Calu3 (cell line): ENCODE data around the gene ZSCAN5B. TPM values are rescaled to one million over a fixed set of nuclear protein-coding genes. Genes with fewer than 3 reads are reported as not detected.
"Not testable (repeated sequence)": the region's sequence is repeated elsewhere in the genome, so short reads cannot be mapped to it uniquely, and the experiment has no call there.

Experiments used
- BruUV-seq: library from RNA; stranded (reverse); fragments of 400-500 nt; replicated peaks from 2 replicates; lab custom pipeline; 2021; lab: Mats Ljungman, UMichigan
- CTCF ChIA-PET: fragments of 300-600 bp; sonication (Branson Sonifier 250); formaldehyde crosslinking; loops from one replicate; lab custom pipeline; 2022; ENCODE audit warnings: antibody characterized with exemption; lab: Charles Lee
- DNase-seq: peaks from one replicate; pipeline ENCODE4 v3.0.0; 2022
- H3K27ac Mint-ChIP-seq: one replicate; pipeline ENCODE4 v1.8.0; 2022; ENCODE audit warnings: mixed read lengths; ENCODE audit not compliant: unreplicated experiment
- H3K27me3 Mint-ChIP-seq: one replicate; pipeline ENCODE4 v1.8.0; 2022; ENCODE audit warnings: mixed read lengths; ENCODE audit not compliant: unreplicated experiment
- H3K36me3 Mint-ChIP-seq: one replicate; pipeline ENCODE4 v1.8.0; 2022; ENCODE audit warnings: mild to moderate bottlenecking, moderate library complexity, mixed read lengths; ENCODE audit not compliant: insufficient read depth, unreplicated experiment
- H3K4me1 Mint-ChIP-seq: one replicate; pipeline ENCODE4 v1.8.0; 2022; ENCODE audit warnings: mild to moderate bottlenecking, low read depth, mixed read lengths; ENCODE audit not compliant: unreplicated experiment
- H3K4me3 Mint-ChIP-seq: one replicate; pipeline ENCODE4 v1.8.0; 2022; ENCODE audit warnings: mild to moderate bottlenecking, low read depth, moderate library complexity, mixed read lengths; ENCODE audit not compliant: unreplicated experiment
- H3K9me3 Mint-ChIP-seq: one replicate; pipeline ENCODE4 v1.8.0; 2022; ENCODE audit warnings: low read depth, mixed read lengths; ENCODE audit not compliant: unreplicated experiment
- intact Hi-C: fragments of 100-400 bp; cut with micrococcal nuclease; formaldehyde crosslinking; loops from one replicate; pipeline ENCODE4 v1.10.0; 2022; ENCODE audit not compliant: unreplicated experiment
- total RNA-seq: library from RNA; stranded (reverse); gene quantifications from 2 replicates; pipeline ENCODE4 v1.2.3, GENCODE V29; 2022
- TF ChIP-seq, protein P1 (sequence below): fragments of 200-600 bp; IDR thresholded peaks from one replicate; pipeline ENCODE4 v1.8.0; 2022; ENCODE audit warnings: antibody characterized with exemption; ENCODE audit not compliant: unreplicated experiment

The ZSCAN5B gene
- total RNA-seq, 1 experiment from 2014 or later = not detected

DNA sequence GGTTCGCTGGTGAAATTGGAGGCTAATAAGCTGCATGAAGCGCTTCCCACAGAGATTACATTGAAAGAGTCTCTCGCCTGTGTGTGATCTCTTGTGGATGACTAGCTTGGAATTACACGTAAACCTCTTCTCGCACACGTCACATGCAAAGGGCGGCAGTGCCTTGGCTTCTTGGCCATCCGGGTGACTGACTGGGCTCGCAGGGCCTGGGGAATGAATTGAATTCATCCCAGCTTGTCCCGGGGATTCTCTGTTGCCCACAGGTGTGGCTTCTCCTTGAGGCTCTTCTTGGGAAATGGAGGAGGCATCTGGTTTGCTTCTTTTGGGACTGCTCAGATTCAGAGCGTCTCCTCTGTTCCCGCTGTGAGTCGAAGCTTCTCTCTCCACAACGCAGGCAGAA lies 24.3 kb upstream of the ZSCAN5B start:
- intact Hi-C loops = no loop called here
- H3K4me3 Mint-ChIP-seq = no peak overlapping the region
- peaks cover 14% of the 10 kb centered on the region for H3K27me3 Mint-ChIP-seq
- DNase-seq = no peak
- H3K27ac Mint-ChIP-seq = no peak overlapping the region
- TF ChIP-seq, protein P1, sequence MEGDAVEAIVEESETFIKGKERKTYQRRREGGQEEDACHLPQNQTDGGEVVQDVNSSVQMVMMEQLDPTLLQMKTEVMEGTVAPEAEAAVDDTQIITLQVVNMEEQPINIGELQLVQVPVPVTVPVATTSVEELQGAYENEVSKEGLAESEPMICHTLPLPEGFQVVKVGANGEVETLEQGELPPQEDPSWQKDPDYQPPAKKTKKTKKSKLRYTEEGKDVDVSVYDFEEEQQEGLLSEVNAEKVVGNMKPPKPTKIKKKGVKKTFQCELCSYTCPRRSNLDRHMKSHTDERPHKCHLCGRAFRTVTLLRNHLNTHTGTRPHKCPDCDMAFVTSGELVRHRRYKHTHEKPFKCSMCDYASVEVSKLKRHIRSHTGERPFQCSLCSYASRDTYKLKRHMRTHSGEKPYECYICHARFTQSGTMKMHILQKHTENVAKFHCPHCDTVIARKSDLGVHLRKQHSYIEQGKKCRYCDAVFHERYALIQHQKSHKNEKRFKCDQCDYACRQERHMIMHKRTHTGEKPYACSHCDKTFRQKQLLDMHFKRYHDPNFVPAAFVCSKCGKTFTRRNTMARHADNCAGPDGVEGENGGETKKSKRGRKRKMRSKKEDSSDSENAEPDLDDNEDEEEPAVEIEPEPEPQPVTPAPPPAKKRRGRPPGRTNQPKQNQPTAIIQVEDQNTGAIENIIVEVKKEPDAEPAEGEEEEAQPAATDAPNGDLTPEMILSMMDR = no peak
- CTCF ChIA-PET = no interaction called here
- no peaks in the 10 kb centered on the region for H3K9me3 Mint-ChIP-seq
- no TSS peak for BruUV-seq
- H3K36me3 Mint-ChIP-seq = no peaks in the 10 kb centered on the region
- H3K4me1 Mint-ChIP-seq = no peaks in the 10 kb centered on the region

- peak; percentile 23 for DNase-seq
- TF ChIP-seq, protein P1 = peak; percentile 52
- intact Hi-C loops, H3K4me3 Mint-ChIP-seq, CTCF ChIA-PET, H3K4me1 Mint-ChIP-seq, H3K36me3 Mint-ChIP-seq, H3K9me3 Mint-ChIP-seq, H3K27ac Mint-ChIP-seq, BruUV-seq: not testable (repeated sequence)
- H3K27me3 Mint-ChIP-seq = peaks cover 14% of the 10 kb centered on the region
Measured at GRCh38 chr19:56221442-56221841, 23.9 kb upstream of the ZSCAN5B start.

- Mint-ChIP-seq H3K4me3 (no peak overlapping the region), H3K27me3 (peaks cover 25% of the 10 kb centered on the region), H3K27ac (no peak overlapping the region), H3K4me1 (no peaks in the 10 kb centered on the region), H3K9me3 (no peaks in the 10 kb centered on the region), H3K36me3 (no peaks in the 10 kb centered on the region)
- CTCF ChIA-PET = no interaction called here
- TF ChIP-seq, protein P1 = no peak
- no peak for DNase-seq
- BruUV-seq = no TSS peak
- intact Hi-C loops = no loop called here
Measured at GRCh38 chr19:56218961-56219360, 21.4 kb upstream of the ZSCAN5B start.

GRCh38 chr19:56217039-56217949 lies 19.7 kb upstream of the ZSCAN5B start:
- no peaks in the 10 kb centered on the region for H3K4me1 Mint-ChIP-seq
- no peak overlapping the region for H3K27ac Mint-ChIP-seq
- H3K27me3 Mint-ChIP-seq = peaks cover 36% of the 10 kb centered on the region
- H3K36me3 Mint-ChIP-seq = no peaks in the 10 kb centered on the region
- BruUV-seq = no TSS peak
- peak; percentile 16 for DNase-seq
- H3K9me3 Mint-ChIP-seq = peaks cover 2% of the 10 kb centered on the region
- intact Hi-C loops = no loop called here
- CTCF ChIA-PET = interaction anchor here (0.6 kb wide), 1 partner anchor 204 kb away, joined by 8 read pairs; no protein-coding TSS in a partner anchor
- peak overlapping the region; percentile 53 for H3K4me3 Mint-ChIP-seq
- TF ChIP-seq, protein P1 = no peak
